Left ventricle myocardium inferior (tissue), 1 donor: ENCODE results near the gene AAMDC. TPM values are rescaled to one million over a fixed set of nuclear protein-coding genes. Genes with fewer than 3 reads are reported as not detected.
"Not testable (repeated sequence)": the region's sequence is repeated elsewhere in the genome, so short reads cannot be mapped to it uniquely, and the experiment has no call there.

ENCODE experiments used
- DNase-seq: peaks from one replicate; pipeline ENCODE4 v3.0.0-alpha.2; 2020
- H3K27ac ChIP-seq: fragments of 200-600 bp; replicated peaks from 2 replicates; pipeline ENCODE4 v1.8.0; 2021
- H3K27me3 ChIP-seq: fragments of 200-600 bp; 2 replicates; pipeline ENCODE4 v1.8.0; 2021; ENCODE audit warnings: low read depth
- H3K36me3 ChIP-seq: fragments of 200-600 bp; 2 replicates; pipeline ENCODE4 v1.8.0; 2021
- H3K4me1 ChIP-seq: fragments of 200-600 bp; 2 replicates; pipeline ENCODE4 v1.8.0; 2021
- H3K4me3 ChIP-seq: fragments of 200-600 bp; 2 replicates; pipeline ENCODE4 v1.8.0; 2021; ENCODE audit warnings: mild to moderate bottlenecking, moderate library complexity
- H3K9me3 ChIP-seq: fragments of 200-600 bp; replicated peaks from 2 replicates; pipeline ENCODE4 v1.8.0; 2021
- intact Hi-C: fragments of 100-400 bp; cut with micrococcal nuclease; formaldehyde crosslinking; loops from one replicate; pipeline ENCODE4 v1.11.0; 2022
- total RNA-seq: library from RNA; stranded (reverse); fragmentation: NEBNext Ultra II Directional; extraction: Animal tissue kit (Norgen Biotek cat#: 25700); gene quantifications from one replicate; pipeline ENCODE4 v1.2.1, GENCODE V29; 2021
- TF ChIP-seq, protein P1 (sequence below): fragments of 200-600 bp; IDR thresholded peaks from 2 replicates; pipeline ENCODE4 v1.8.0; 2021; ENCODE audit warnings: antibody characterized with exemption, mild to moderate bottlenecking, borderline replicate concordance
- donor health status: DM: no; HTN: yes; CAD: no; lungs with severe emphysema.

The AAMDC gene
- total RNA-seq, 1 donor from 2014 or later = 86.6 TPM

- no peaks in the 10 kb centered on the region for H3K4me1 ChIP-seq
- no peak overlapping the region for H3K27ac ChIP-seq
- H3K27me3 ChIP-seq = no peaks in the 10 kb centered on the region
- intact Hi-C loops = no loop called here
- DNase-seq = no peak
- H3K36me3 ChIP-seq = peaks cover 72% of the 10 kb centered on the region
- peaks cover 32% of the 10 kb centered on the region for H3K9me3 ChIP-seq
- TF ChIP-seq, protein P1, sequence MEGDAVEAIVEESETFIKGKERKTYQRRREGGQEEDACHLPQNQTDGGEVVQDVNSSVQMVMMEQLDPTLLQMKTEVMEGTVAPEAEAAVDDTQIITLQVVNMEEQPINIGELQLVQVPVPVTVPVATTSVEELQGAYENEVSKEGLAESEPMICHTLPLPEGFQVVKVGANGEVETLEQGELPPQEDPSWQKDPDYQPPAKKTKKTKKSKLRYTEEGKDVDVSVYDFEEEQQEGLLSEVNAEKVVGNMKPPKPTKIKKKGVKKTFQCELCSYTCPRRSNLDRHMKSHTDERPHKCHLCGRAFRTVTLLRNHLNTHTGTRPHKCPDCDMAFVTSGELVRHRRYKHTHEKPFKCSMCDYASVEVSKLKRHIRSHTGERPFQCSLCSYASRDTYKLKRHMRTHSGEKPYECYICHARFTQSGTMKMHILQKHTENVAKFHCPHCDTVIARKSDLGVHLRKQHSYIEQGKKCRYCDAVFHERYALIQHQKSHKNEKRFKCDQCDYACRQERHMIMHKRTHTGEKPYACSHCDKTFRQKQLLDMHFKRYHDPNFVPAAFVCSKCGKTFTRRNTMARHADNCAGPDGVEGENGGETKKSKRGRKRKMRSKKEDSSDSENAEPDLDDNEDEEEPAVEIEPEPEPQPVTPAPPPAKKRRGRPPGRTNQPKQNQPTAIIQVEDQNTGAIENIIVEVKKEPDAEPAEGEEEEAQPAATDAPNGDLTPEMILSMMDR = no peak
- H3K4me3 ChIP-seq = no peak overlapping the region
Observed at GRCh38 chr11:77842441-77843121, 21.6 kb downstream of the AAMDC start.

- intact Hi-C loops, H3K4me1 ChIP-seq, H3K4me3 ChIP-seq, H3K27me3 ChIP-seq, H3K27ac ChIP-seq, DNase-seq: not testable (repeated sequence)
- H3K9me3 ChIP-seq = peaks cover 26% of the 10 kb centered on the region
- H3K36me3 ChIP-seq = peaks cover 82% of the 10 kb centered on the region
Observed at GRCh38 chr11:77843700-77844099, 22.8 kb downstream of the AAMDC start.

DNA sequence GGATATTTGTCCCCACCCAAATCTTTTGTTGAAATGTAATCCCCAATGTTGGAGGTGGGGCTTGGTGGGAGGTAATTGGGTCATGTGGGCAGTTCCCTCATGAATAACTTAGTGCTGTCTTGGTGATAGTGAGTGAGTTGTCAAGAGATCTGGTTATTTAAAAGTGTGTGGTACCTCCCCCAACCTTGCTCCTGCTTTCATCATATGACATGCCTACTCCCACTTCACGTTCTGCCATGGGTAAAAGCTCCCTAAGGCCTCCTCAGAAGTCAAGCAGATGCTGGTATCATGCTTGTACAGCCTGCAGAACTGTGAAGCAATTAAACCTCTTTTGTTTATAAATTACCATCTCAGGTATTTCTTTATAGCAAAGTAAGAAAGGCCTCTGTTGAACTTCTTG is 30.6 kb downstream of the AAMDC start:
- peaks cover 12% of the 10 kb centered on the region for H3K9me3 ChIP-seq
- intact Hi-C loops = no loop called here
- H3K27me3 ChIP-seq = no peaks in the 10 kb centered on the region
- peaks cover 5% of the 10 kb centered on the region for H3K4me1 ChIP-seq
- peaks cover 78% of the 10 kb centered on the region for H3K36me3 ChIP-seq
- no peak overlapping the region for H3K27ac ChIP-seq
- TF ChIP-seq, protein P1 = no peak
- DNase-seq = no peak
- no peak overlapping the region for H3K4me3 ChIP-seq

DNA sequence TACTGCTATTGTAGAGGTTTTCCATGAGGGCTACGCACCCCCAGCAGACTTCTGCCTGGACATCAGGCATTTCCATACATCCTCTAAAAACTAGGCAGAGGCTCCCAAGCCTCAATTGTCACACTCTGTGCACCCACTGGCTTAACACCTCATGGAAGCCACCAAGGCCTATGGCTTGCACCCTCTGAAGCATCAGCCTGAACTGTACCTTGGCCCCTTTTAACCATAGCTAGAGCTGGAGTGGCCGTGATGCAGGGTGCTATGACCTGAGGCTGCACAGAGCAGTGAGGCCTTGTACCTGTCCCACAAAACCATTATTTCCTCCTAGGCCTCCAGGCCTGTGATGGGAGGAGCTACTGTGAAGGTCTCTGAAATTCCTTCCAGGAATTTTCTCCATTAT is 33.9 kb downstream of the AAMDC start:
- H3K36me3 ChIP-seq = peaks cover 63% of the 10 kb centered on the region
- peaks cover 12% of the 10 kb centered on the region for H3K9me3 ChIP-seq
- H3K4me3 ChIP-seq = no peak overlapping the region
- TF ChIP-seq, protein P1 = no peak
- intact Hi-C loops = no loop called here
- no peak for DNase-seq
- H3K27me3 ChIP-seq = no peaks in the 10 kb centered on the region
- H3K27ac ChIP-seq = no peak overlapping the region
- H3K4me1 ChIP-seq = peaks cover 6% of the 10 kb centered on the region

DNA sequence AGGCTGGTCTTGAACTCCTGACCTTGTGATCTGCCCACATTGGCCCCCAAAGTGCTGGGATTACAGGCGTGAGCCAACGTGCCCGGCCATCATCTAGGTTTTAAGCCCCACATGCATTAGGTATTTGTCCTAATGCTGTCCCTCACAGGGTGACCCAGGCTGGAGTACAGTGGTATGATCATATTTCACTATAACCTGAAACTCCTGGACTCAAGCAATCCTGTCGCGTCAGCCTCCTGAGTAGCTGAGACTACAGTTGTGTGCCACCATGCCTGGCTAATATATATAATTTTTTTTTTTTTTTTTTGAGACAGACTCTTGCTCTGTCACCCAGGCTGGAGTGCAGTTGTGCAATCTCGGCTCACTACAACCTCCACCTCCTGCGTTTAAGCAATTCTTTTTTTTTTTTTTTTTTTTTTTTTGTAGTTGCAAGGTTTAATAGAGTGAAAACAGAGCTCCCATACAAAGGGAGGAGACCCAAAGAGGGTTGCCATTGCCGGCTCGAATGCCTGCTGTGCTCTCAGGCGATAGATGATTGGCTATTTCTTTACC is 37.0 kb downstream of the AAMDC start:
- H3K27me3 ChIP-seq, DNase-seq, H3K4me1 ChIP-seq, intact Hi-C loops, H3K27ac ChIP-seq, H3K4me3 ChIP-seq: not testable (repeated sequence)
- Histone ChIP-seq H3K36me3 (peaks cover 50% of the 10 kb centered on the region), H3K9me3 (peaks cover 12% of the 10 kb centered on the region)

GRCh38 chr11:77861444-77861843 is 40.5 kb downstream of the AAMDC start:
- Histone ChIP-seq H3K4me1 (peaks cover 20% of the 10 kb centered on the region), H3K36me3 (peaks cover 16% of the 10 kb centered on the region)
- H3K4me3 ChIP-seq, H3K9me3 ChIP-seq, H3K27ac ChIP-seq, DNase-seq, intact Hi-C loops, H3K27me3 ChIP-seq: not testable (repeated sequence)

GRCh38 chr11:77865805-77866204 is 44.9 kb downstream of the AAMDC start:
- peak overlapping the region; percentile 52 for H3K27ac ChIP-seq
- no peak overlapping the region for H3K4me3 ChIP-seq
- TF ChIP-seq, protein P1 = no peak
- H3K36me3 ChIP-seq = peaks cover 17% of the 10 kb centered on the region
- H3K4me1 ChIP-seq = peaks cover 13% of the 10 kb centered on the region
- intact Hi-C loops = no loop called here
- H3K9me3 ChIP-seq = no peaks in the 10 kb centered on the region
- DNase-seq = no peak
- no peaks in the 10 kb centered on the region for H3K27me3 ChIP-seq
